Mucosa of stomach (tissue), 1 donor: ENCODE measurements around the gene ALLC.

Experiments
- H3K27me3 ChIP-seq: one replicate; pipeline ENCODE4 v1.7.0; 2013; ENCODE audit warnings: mild to moderate bottlenecking, low read length; ENCODE audit not compliant: control insufficient read depth, insufficient read depth
- H3K36me3 ChIP-seq: one replicate; pipeline ENCODE4 v1.7.0; 2013; ENCODE audit warnings: low read length; ENCODE audit not compliant: control insufficient read depth, insufficient read depth
- H3K4me1 ChIP-seq: one replicate; pipeline ENCODE4 v1.7.0; 2013; ENCODE audit warnings: mild to moderate bottlenecking, low read length; ENCODE audit not compliant: control insufficient read depth, insufficient read depth
- H3K4me3 ChIP-seq: one replicate; pipeline ENCODE4 v1.7.0; 2013; ENCODE audit warnings: low read length
- H3K9ac ChIP-seq: one replicate; pipeline ENCODE4 v1.7.0; 2013; ENCODE audit warnings: mild to moderate bottlenecking, low read length, moderate library complexity
- H3K9me3 ChIP-seq: one replicate; pipeline ENCODE4 v1.7.0; 2013; ENCODE audit warnings: mild to moderate bottlenecking, low read length, moderate library complexity; ENCODE audit not compliant: control insufficient read depth
- donor health status: Pancreatic carcinoma.

The ALLC gene

DNA sequence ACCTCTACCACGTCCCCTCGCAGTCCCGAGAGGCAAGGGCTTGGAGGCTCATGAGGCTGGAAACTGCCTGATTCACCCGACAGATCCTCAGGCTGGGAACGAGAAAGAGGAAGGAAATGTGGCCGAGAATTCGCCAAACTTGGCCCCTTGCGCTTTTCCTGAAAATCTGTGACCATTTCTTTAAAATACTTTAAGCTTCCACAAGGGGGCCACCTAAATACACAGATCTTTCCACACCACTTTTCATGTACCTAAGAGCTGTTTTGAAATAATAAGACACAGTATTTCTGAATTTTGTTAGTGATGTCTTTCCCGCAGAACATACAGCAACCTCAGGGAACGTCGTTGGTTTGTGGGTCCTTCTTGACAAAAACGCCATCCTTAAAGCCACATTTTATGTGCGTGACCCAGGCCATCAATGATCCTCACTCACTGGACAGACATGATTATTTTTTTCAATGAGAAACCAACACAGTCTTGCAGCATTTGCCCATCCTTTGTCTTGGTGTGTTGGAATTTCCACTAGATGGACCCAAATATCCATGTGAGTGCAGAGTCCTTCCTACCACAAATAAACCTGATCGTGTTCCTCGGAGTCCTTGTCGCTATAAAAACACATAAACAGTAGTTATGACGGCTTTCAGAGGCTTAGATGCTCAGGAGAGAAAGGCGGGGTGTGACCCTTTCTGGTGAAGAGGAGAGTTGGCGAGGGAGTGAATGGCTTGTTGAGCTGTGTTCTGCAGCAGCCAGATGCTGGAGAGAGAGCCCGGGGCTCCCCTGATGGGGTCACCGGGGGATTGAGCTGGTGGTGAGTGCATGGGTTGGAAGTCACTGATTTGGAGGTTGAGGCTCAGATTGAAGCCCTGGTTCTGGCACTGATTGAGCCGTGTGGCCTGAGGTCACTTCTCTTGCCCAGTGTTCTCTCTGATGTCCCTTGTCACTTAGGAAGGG lies 70.4 kb downstream of the ALLC start:
- Histone ChIP-seq H3K36me3 (no peaks in the 10 kb centered on the region), H3K4me3 (no peak overlapping the region), H3K9ac (no peak overlapping the region), H3K9me3 (no peaks in the 10 kb centered on the region), H3K4me1 (no peaks in the 10 kb centered on the region), H3K27me3 (no peaks in the 10 kb centered on the region)

DNA sequence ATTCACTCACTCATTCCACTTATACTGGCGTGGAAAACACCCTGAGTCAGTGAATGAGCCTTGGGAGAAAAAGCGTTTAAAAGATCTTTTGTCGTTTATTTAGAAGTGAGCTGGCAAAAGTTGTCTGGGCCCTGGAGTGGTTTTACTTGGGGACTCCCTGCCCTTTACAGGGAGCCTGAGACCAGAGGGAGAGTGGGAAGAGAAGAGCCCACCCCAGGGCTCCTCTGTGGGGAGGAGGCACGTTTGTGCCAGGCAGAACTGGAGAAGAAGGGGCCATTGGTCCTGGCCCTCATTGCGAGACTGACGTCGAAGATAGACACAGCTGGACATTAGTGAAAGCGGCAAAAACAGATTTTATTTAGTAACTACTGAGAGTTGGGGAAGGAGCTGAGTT lies 71.1 kb downstream of the ALLC start:
- Histone ChIP-seq H3K9ac (no peak overlapping the region), H3K36me3 (no peaks in the 10 kb centered on the region), H3K4me3 (no peak overlapping the region), H3K4me1 (no peaks in the 10 kb centered on the region), H3K9me3 (no peaks in the 10 kb centered on the region), H3K27me3 (no peaks in the 10 kb centered on the region)

DNA sequence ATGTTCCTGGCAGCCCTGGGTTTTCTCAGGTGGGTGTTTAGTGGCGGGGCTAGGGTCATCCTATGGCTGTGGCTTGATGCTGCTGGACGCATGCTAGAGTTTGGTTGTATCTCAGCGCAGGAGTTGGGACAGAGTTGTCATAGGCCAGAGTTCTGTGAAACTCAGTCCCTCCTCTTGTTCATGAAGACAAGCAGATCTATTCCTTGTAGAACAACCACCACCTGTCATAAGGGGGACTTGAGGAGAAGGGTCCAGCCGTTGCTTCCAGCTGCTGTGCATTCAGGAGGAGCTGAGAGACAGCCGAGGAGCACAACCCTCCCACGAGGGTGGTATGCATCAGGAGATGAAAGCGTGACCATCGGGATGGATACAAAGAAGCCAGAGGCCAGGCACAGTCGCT lies 71.8 kb downstream of the ALLC start:
- Histone ChIP-seq H3K27me3 (no peaks in the 10 kb centered on the region), H3K36me3 (no peaks in the 10 kb centered on the region), H3K4me3 (no peak overlapping the region), H3K9ac (no peak overlapping the region), H3K4me1 (no peaks in the 10 kb centered on the region), H3K9me3 (no peaks in the 10 kb centered on the region)

DNA sequence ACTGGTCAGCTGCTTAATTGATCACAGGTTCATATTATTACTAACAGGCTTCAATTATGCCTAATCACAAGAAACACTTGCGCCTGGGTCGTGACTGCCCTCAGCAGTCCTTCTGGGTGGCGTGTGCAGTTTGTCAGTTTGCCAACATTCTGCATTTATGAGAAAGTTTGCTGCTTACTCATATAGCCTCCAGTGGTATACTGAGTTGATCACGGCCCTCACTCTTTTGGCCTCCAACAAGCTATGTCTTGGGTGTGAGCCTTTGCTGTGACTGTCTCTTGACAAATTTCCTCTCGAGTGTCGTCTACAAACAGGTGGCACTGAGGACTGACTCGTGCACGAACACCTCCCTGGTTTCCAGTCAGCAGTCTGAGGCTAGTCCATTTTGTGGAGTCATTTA lies 72.6 kb downstream of the ALLC start:
- H3K9ac ChIP-seq = no peak overlapping the region
- H3K27me3 ChIP-seq = no peaks in the 10 kb centered on the region
- H3K4me3 ChIP-seq = no peak overlapping the region
- no peaks in the 10 kb centered on the region for H3K9me3 ChIP-seq
- H3K4me1 ChIP-seq = no peaks in the 10 kb centered on the region
- H3K36me3 ChIP-seq = no peaks in the 10 kb centered on the region

DNA sequence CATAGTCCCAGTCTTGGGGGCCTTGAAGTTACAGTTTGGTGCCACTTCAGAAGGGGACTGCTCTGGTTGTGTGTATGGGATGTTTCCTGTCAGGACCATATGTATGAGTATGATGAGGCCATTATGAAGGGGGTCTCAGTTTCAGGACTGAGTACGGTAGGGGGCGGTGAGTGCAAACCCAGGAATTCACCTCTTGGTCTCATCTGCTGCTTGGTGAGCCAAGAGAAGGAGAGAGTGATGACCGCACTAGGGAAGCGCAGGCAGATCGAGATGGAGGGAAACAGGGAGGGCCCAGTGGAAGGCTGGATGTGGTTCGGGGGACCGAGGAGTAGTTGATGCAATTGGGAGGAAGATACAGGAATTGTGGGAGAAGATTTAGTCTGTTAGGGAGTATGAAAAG lies 73.8 kb downstream of the ALLC start:
- Histone ChIP-seq H3K4me1 (no peaks in the 10 kb centered on the region), H3K4me3 (no peak overlapping the region), H3K9ac (no peak overlapping the region), H3K9me3 (no peaks in the 10 kb centered on the region), H3K36me3 (no peaks in the 10 kb centered on the region), H3K27me3 (no peaks in the 10 kb centered on the region)

DNA sequence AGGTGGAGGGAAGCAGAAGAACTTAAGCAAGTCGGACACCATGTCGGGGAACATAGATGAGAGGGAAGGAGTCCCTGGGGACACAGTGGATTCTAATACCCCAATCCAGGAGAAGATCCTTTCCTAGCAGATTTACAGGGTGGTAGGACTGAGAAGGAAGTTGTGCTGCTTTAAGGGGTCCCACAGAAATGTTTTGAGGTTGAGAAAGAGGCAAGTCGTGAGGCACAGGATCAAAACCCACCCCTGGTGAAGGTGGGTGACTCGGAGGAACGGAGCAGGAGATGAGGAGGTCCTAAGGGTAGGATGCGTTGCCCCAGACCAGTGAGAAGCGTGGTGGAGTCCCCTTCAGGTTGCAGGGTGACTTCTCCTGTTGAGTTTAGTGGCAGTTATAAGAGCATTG lies 78.1 kb downstream of the ALLC start:
- no peak overlapping the region for H3K4me3 ChIP-seq
- H3K36me3 ChIP-seq = no peaks in the 10 kb centered on the region
- no peaks in the 10 kb centered on the region for H3K4me1 ChIP-seq
- H3K27me3 ChIP-seq = no peaks in the 10 kb centered on the region
- no peak overlapping the region for H3K9ac ChIP-seq
- no peaks in the 10 kb centered on the region for H3K9me3 ChIP-seq

DNA sequence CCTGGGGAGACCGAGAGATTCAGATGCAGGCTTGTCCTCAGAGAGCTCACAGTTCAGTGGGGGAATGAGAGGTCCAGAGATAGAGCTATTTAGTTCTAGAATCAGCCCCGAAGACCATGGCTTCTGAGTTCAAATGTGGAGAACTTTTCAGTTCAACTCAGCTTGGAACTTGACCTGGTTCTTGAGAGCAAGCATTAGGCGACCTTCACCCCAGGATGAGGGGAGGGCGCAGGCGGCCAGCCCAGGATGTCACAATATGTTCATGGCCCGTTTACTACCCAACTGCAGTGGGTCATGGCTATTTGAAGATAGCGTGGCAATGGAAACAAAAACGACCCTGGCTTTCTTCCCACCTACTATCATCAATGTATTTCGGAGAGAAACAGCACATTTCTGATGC lies 79.1 kb downstream of the ALLC start:
- no peaks in the 10 kb centered on the region for H3K4me1 ChIP-seq
- no peaks in the 10 kb centered on the region for H3K27me3 ChIP-seq
- no peak overlapping the region for H3K4me3 ChIP-seq
- no peaks in the 10 kb centered on the region for H3K9me3 ChIP-seq
- no peaks in the 10 kb centered on the region for H3K36me3 ChIP-seq
- H3K9ac ChIP-seq = no peak overlapping the region

DNA sequence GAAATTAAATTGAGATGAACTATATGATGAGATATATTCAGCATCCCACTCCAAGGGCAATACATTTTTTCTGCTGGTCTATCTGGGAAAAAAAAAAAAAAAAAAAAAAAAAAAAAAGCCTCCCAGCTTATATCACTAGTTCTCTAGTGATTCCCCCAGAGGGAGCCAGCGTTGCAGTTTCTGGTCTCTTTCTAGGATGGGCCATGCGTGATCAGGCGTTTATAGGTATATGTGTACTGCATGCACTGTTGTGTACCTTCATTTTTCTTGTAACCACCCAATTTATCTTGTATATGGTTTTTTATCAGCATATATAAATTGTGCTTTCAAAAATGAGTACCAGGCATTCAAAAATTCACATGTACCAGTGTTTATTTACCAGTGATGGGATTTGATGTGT lies 80.5 kb downstream of the ALLC start:
- no peaks in the 10 kb centered on the region for H3K9me3 ChIP-seq
- H3K36me3 ChIP-seq = no peaks in the 10 kb centered on the region
- H3K9ac ChIP-seq = no peak overlapping the region
- H3K4me3 ChIP-seq = no peak overlapping the region
- H3K4me1 ChIP-seq = no peaks in the 10 kb centered on the region
- H3K27me3 ChIP-seq = no peaks in the 10 kb centered on the region

DNA sequence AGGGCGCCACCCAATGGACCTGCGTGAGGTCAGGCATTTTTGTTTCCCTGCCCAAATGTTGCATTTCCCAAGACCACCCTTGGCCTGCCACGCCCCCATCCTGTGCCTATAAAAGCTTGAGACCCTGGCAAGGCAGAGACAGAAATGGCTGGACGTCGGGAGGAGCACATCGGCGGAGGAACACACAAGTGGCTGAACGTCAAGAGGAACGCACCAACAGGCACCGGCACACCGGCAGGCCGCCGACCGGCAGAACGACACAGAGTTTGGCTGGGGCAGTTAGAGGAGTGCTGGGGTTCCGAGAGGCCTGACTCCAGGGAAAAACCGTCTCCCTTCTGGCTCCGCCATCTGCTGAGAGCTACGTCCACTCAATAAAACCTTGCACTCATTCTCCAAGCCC lies 81.3 kb downstream of the ALLC start:
- Histone ChIP-seq H3K36me3 (no peaks in the 10 kb centered on the region), H3K4me3 (no peak overlapping the region), H3K27me3 (no peaks in the 10 kb centered on the region), H3K9ac (no peak overlapping the region), H3K4me1 (no peaks in the 10 kb centered on the region), H3K9me3 (no peaks in the 10 kb centered on the region)

DNA sequence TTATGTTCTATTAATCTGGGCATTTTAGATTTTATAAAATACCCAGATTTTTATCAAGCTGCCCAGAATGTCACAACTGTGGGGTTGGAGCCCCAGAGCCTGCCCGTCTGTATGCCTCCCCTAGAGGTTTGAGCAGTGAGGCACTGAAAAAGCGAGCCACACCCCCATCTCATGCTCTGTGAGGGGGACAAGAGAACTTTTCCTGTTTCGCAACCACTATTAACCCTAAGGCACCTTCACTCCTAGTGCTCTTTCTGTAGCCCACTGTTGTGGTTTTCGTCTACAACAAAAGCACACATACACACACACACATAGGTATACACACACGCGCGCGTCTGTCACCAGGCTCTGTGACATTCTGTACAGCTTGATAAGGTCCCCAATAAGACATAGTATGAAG lies 83.4 kb downstream of the ALLC start:
- Histone ChIP-seq H3K9ac (no peak overlapping the region), H3K4me1 (no peaks in the 10 kb centered on the region), H3K36me3 (no peaks in the 10 kb centered on the region), H3K4me3 (no peak overlapping the region), H3K27me3 (no peaks in the 10 kb centered on the region), H3K9me3 (no peaks in the 10 kb centered on the region)

DNA sequence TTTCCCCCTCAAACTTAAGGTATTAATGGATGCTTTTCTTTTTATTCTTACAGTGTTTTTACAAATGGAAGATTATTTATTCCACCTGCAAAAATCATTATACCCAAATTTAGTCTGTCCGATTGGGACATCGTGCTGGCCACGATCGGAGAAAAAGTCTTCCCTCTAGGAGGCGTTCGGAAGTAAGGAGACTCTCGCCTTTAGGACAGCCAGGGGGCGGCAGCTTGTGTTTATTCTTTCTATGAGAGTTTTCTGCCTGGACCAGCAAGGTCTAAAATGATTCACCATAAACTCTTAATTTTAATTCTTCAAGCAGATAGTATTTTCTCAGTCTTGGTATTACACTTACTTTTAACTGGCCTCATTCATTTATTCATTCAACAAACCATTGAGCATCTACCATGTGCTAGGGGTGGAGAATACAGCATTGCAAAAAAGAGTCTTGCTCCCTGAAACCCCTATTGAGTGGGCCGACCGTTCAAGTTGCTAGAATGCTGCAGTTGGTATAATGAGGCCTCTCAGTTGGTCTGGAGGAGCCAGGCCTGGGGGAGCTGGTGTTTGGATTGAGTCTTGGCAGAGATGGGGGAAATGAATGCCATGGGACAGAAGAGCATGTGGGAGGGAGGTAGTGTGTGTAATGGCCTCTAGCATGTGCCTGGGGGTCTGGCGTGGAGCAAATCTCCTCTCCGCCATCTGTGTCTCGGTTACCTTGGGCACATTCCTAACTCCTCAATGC lies 84.0 kb downstream of the ALLC start:
- Histone ChIP-seq H3K9ac (no peak overlapping the region), H3K4me1 (no peaks in the 10 kb centered on the region), H3K9me3 (no peaks in the 10 kb centered on the region), H3K36me3 (no peaks in the 10 kb centered on the region), H3K4me3 (no peak overlapping the region), H3K27me3 (no peaks in the 10 kb centered on the region)

DNA sequence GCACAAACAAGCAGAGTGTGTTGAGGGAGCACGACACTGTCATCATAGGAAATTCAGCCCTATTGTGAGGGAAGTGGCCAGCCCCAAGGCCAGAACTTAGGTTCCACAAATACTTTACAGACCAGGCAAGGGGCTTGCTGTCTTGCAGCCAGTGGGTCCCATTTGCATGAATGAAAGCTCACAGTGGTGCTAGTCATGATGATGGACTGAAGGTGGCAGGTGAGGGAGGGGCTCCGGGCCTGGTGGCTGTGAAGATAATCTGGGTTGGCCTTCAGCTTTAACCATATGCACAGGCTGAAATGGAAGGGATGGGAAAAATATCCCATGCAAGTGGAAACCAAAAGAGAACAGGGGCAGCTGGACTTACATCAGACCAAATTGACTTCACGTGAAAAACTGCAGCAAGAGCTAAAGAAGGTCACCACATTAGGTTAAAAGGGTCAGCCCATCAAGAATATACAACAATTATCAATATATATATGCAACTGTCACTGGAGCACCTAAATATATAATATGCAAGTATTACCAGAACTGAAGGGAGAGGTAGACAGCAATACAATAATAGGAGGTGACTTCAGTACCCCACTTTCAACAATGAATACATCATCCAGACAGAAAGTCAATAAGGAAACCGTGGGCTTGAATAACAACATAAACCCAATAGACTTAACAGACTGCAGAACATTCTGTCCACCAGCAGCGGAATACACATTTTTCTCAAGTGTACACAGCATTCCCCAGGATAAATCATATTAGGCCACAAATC lies 84.9 kb downstream of the ALLC start:
- no peaks in the 10 kb centered on the region for H3K36me3 ChIP-seq
- no peak overlapping the region for H3K9ac ChIP-seq
- H3K4me1 ChIP-seq = no peaks in the 10 kb centered on the region
- H3K9me3 ChIP-seq = no peaks in the 10 kb centered on the region
- H3K27me3 ChIP-seq = peaks cover 2% of the 10 kb centered on the region
- H3K4me3 ChIP-seq = no peak overlapping the region
